ENCODE measurements around the gene XYLT1. TPM values are rescaled to one million over a fixed set of nuclear protein-coding genes. Genes with fewer than 3 reads are reported as not detected.

XYLT1 gene
- total and polyA plus RNA-seq, 2 of the 4 experiments (the other 2 are of a cell fraction): 9.0 to 12.7 TPM

GRCh38 chr16:17409894-17410293 is 60.9 kb downstream of the XYLT1 start:
- no peak overlapping the region for H4K8ac ChIP-seq (ENCODE audit: low read depth in 2 of 2, low read length in 2 of 2)
- no peak overlapping the region for H3K27ac ChIP-seq (ENCODE audit: insufficient read depth, low read length)
- H3K36me3 ChIP-seq (ENCODE audit: control insufficient read depth, insufficient read depth, low read length): no peaks in the 10 kb centered on the region
- H2BK20ac ChIP-seq (ENCODE audit: low read depth, low read length): no peak overlapping the region; the same call in 1 of the 2 replicates
- peaks cover 15% of the 10 kb centered on the region for H3K4me1 ChIP-seq (ENCODE audit: control insufficient read depth, insufficient read depth, low read length)
- peaks cover 6% of the 10 kb centered on the region for H3K9me1 ChIP-seq (ENCODE audit: insufficient read depth, low read length)
- POLR2A ChIA-PET (ENCODE audit: unreplicated experiment): no interaction called here
- peaks cover 21 to 38% of the 10 kb centered on the region in 2 experiments for H3K79me1 ChIP-seq (ENCODE audit: low read depth in 1 of 2, low read length in 2 of 2)
- CTCF ChIA-PET: no interaction called here
- peaks cover 3% of the 10 kb centered on the region for H3K9me3 ChIP-seq (ENCODE audit: control insufficient read depth, insufficient read depth, low read length)
- H3K27me3 ChIP-seq (ENCODE audit: control insufficient read depth, insufficient read depth, low read length): no peaks in the 10 kb centered on the region
- H3K4me2 ChIP-seq (ENCODE audit: low read depth, low read length): no peak overlapping the region
- no CpG with 5 or more reads among the region's 3 CpGs for WGBS, 2 experiments (ENCODE audit: extremely low coverage in 2 of 2, insufficient read length in 1 of 2)
- H3K4me3 ChIP-seq (ENCODE audit: insufficient read depth, low read depth, low read length): no peak overlapping the region
- ATAC-seq (ENCODE audit: low read depth): no peak
- no peak overlapping the region for H3K4ac ChIP-seq (ENCODE audit: low read depth, low read length)
- H4K20me1 ChIP-seq (ENCODE audit: insufficient read depth, low read length): peaks cover 9% of the 10 kb centered on the region; the same call in 1 of the 2 replicates
- in situ Hi-C loops (cut with MboI; ENCODE audit: low sequenced_read_pairs): no loop called here
- peak overlapping the region; percentile 25; the same call in 1 of the 2 replicates for H2AK5ac ChIP-seq (ENCODE audit: low read depth, low read length)
- H3K18ac ChIP-seq (ENCODE audit: low read depth, low read length): no peak overlapping the region
- DNase-seq: no peak
- no peak overlapping the region for H2AFZ ChIP-seq (replicated peaks; ENCODE audit: low read length, poor library complexity)
- H3K23ac ChIP-seq (ENCODE audit: low read depth, low read length): no peak overlapping the region
- H2BK120ac ChIP-seq (ENCODE audit: low read depth, low read length): no peak overlapping the region
- H2BK15ac ChIP-seq (ENCODE audit: low read depth, low read length): no peak overlapping the region
- H3K14ac ChIP-seq (replicated peaks; ENCODE audit: low read depth, low read length): no peak overlapping the region
- TF ChIP-seq USF2 (IDR thresholded peaks at IDR 0.05; ENCODE audit: low read depth, low read length) (no peak), MAFK (IDR thresholded peaks at IDR 0.05; ENCODE audit: low read depth, low read length) (no peak), CTCF (conservative IDR thresholded peaks at IDR 0.05; ENCODE audit: low read depth, low read length) (no peak), CHD1 (IDR thresholded peaks at IDR 0.05; ENCODE audit: low read depth, low read length) (no peak), RFX5 (IDR thresholded peaks at IDR 0.05; ENCODE audit: low read depth, low read length) (no peak), NFE2L2 (IDR thresholded peaks at IDR 0.05; ENCODE audit: low read depth, low read length) (no peak), POLR2A (IDR thresholded peaks at IDR 0.05; ENCODE audit: low read depth, low read length) (no peak), SMC3 (IDR thresholded peaks at IDR 0.05; ENCODE audit: low read depth, low read length) (no peak)
- H4K91ac ChIP-seq (ENCODE audit: insufficient read depth, low read depth, low read length): no peak overlapping the region
- H2BK5ac ChIP-seq (ENCODE audit: low read depth, low read length, poor library complexity, severe bottlenecking): no peak overlapping the region
- dilution Hi-C loops (cut with HindIII; ENCODE audit: low sequenced_read_pairs, unreplicated experiment): no loop called here
- H4K5ac ChIP-seq (ENCODE audit: low read depth, low read length): no peak overlapping the region
- no peak overlapping the region for H2AK9ac ChIP-seq (replicated peaks; ENCODE audit: low read depth, low read length, poor library complexity)
- H3K9ac ChIP-seq (ENCODE audit: low read depth, low read length): no peak overlapping the region
- BruUV-seq (replicated peaks): no TSS peak
- intact Hi-C loops (cut with micrococcal nuclease): no loop called here
- H3K56ac ChIP-seq (ENCODE audit: extremely low read depth, insufficient read depth, low read length): no peak overlapping the region
